MV-4-11 (cell line): Measurements from ENCODE around the gene RARG.
"Not testable (repeated sequence)": the region's sequence is repeated elsewhere in the genome, so short reads cannot be mapped to it uniquely, and the experiment has no call there.

Experiments used
- DNase-seq: peaks from one replicate; lab custom pipeline; 2025; lab: John Stamatoyannopoulos, UW

The RARG gene

DNA sequence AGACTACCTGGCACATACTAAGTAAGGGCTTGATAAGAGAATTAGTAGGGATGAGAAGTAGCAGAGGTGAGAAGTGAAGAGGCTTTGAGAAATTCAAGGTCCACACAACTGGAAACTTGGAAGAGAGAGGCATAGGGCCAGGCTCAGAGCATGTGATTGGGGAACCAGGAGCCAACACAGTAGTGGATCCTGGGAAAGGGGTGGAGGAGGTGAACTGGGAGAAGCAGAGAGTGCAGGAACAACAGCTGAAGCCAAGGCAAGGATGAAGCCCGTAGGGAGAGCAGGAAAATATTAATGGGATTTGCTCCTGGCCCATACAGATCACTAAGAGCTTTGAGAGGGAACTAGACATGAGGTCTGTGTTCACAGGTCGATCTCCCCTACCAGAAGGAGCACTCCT, 23.6 kb downstream of the RARG start:
- DNase-seq: no peak

DNA sequence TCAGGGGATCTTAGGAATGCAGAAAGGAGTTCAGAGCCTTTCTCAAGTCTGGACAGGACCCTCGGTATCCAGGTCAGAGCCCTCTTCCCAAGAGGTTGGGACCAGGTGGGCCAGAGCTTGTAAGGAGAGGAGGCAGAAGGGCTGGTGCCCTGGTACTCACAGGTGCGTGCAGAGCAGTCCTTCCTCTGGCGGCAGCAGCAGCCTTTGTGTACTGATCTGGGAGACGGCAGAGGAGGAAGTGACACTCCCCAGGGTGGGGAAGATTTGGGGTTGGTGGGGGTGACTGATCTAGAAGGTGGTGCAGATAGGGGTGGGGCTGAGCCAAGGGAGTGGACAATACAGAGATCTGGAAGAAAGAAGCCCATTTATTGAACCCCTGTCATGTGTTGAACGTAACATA, 25.0 kb downstream of the RARG start, which contains the start of gene ITGB7:
ITGB7 (minus strand) TSS at position 210 of the 400 bp plus-strand sequence. CDS start 6,808 bp downstream, outside the sequence.
- DNase-seq: peak; percentile 69

DNA sequence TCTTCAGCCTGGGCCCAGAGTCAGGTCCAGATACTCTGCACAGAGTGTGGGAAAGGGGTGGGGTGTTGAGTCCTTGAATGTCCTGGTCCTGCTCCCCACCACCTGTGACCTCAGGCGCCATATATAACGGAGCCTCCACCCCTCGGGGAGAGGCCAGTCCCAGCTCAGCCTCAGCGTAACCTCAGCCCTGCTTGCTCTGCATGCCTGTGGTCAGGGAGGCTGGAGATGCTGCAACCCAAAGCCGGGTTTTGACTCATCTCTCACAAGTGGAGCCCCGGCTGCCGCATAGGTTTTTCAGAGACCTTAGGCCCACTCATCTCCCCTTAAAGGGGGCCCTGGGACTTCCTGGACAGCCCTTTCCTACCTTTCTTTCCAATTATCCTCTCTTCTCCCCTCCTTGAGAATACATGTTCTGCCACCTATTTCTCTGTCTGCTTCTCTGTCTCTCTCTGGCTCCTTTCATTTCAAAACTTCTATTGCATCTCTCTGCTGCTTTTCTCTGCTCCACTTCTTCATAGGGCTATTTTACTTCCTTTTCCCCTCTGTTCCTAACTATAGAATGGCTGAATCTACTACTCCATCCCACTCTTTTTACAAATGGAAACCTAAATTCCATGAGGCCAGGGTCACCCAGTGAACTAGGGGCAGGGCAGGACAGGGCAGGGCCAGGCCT, 26.1 kb downstream of the RARG start:
- peak; percentile 86 for DNase-seq

DNA sequence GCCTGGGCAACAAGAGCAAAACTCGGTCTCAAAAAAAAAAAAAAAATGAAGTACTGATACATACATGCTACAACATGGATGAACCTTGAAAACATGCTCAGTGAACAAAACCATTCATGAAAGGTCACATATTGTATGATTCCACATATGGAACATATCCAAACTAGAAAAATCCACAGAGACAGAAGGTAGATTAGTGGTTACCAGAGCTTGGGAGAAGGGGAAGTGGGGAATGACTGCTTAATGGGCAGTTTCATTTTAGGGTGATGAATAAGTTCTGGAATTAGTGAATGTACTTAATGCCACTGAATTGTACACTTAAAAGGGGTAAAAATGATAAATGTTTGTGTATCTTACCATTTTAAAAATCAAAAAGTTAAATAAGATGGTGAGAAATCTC, 27.7 kb downstream of the RARG start:
- DNase-seq: peak; percentile 84

DNA sequence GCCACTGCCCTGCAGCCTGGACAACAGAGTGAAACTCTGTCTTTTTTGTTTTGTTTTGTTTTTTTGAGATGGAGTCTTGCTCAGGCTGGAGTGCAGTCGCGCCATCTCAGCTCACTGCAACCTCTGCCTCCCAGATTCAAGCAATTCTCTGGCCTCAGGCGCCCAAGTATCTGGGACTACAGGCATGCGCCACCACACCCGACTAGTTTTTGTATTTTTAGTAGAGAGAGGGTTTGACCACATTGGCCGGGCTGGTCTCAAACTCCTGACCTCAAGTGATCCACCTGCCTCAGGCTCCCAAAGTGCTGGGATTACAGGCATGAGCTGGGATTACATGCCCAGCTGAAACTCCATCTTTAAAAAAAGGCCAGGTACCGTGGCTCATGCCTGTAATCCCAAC, 29.7 kb downstream of the RARG start:
- DNase-seq: not testable (repeated sequence)

DNA sequence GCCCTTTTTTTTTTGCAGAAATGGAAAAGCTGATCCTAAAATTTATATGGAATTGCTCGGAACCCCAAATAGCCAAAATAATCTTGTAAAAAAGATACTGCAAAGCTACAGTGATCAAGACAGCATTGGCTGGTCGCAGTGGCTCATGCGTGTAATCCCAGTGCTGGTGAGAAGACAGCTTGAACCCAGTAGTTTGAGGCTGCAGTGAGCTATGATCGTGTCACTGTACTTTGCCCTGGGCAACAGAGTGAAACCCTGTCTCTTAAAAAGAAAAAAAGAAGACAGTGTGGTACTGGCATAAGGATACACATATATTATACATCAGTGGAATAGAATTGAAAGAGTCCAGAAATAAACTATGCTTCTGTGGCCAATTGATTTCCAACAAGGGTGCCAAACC, 30.4 kb downstream of the RARG start:
- DNase-seq: no peak

DNA sequence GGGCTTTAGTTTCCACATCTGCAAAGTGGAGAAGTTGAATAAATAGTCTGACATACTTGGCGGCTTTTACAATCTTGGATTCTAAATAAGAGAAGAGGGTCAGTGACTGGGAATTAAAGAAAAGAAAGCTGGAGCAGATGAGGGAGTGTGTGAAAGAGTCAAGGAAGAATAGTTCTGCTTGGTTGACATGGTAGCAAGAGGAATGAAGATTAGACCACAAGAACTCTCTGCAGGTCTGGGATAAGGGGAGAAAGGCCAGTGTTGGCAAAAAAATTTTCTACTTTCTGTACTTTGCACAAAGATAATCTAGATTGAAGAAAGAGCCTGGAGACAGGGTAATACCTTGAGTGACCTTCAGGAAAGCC, 30.9 kb downstream of the RARG start:
- no peak for DNase-seq

DNA sequence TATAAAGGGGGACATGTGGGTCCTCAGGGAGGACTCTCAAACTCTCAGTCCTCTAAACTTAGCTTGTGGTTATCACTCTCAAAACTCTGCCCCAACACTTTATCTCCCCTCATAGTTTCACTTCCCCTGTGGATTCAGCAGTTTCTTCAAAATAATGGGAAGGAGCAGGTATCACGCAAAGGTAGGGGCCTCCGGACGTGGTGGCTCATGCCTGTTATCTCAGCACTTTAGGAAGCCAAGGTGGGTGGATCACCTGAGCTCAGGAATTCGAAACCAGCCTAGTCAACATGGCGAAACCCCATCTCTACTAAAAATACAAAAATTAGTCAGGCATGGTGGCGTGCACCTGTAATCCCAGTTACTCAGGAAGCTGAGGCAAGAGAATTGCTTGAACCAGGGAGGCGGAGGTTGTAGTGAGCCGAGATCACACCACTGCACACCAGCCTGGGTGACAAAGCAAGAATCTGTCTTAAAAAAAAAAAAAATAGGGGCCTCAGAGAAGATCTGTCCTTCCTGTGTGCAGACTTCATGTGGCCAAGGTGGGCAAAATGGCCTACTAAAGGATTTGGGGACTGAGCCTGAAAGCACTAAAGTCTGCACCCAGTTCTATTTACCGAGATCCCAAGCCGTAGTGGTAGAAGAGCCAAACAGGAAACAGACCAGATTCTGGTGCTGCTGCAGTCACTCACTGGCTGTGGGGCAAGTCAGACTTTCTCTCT, 31.4 kb downstream of the RARG start:
- DNase-seq: peak; percentile 80

DNA sequence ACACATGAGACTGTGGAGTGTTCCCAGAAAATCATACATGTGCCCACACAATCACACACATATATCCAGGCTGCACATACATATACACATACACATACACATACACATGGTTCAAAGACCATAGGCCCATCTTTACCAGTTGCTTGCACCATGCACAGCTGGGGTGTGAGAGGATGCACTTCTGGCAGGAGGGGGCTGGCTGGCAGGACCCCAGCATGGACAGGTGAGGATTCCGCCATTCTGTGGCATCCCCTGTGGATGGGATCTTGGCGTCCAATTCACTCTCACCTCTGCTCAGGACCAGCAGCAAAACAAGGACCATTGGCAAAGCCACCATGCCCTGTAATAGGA, 31.9 kb downstream of the RARG start:
- no peak for DNase-seq

DNA sequence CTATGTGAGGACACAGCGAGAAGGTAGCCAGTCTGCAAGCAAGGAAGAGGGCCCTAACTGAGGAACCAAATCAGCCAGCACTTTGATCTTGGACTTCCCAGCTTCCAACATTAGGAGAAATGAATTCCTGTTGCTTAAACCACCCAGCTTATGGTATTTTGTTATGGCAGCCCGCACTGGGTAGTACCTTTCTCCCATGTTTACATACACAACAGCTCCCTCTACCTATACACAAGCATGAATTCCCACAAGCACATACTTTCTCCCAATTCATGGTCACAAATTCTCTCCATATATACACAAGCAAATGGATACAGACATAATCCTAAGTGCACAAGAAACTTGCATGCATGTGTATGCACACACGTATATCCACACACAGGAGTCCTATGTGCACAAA, 32.3 kb downstream of the RARG start:
- no peak for DNase-seq

DNA sequence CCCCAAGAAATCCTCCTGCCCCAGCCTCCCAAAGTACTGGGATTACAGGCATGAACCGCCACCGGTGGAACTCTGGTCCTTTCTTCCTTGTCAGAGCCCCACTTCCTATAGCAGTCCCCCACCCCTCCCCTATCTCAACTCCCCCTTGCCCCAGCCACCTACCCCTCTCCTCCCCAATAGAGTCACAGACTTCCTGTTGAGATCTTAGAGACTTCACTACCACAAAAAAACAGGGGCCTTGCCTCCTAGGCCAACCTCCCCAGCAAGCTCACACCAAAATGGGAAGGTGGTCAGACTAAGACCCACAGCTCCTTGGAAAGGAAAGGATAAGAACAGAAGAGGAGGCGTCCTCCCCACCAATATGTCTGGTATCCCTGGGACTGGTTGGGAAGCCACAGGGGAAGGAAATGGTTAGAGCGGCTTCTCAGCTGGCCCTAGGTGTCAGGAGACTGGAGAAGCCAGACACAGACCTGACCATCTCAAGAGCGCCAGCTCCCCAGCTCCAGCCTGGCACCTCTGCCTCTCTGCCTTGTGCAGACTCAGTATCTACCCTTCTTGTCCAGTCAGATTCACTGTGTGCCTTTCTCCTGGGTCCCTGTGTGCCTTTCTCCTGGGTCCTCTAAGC, 33.4 kb downstream of the RARG start:
- DNase-seq: peak; percentile 6

DNA sequence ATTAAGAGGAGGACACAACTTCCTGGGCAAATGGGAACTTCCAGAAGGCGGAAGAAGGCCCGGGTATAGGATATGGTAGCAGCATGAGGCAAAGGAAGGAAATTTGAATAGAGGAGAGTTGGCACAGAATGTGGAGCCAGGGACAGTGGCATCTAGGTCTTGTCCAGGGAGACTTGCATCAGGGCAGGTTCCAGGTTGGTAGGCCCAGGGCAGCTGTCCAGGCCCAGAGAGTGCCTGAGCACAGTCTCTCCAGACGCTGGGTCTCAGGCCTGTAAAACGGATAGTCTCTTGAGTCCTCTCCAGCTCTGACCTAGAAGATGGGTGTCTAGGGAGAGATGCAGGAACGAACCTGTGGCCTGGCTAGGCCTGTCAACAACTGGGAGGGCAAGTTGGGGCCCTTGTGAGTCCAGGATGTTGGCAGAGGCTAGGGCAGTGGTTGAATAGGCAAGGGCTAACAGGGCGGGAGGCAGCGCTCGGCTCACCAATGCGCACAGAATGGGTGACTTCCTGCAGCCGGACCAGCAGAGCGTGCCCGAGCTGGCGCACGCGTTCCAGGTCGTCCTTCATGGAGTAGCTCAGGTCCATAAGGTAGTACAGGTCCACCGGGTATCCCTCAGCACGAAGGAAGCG, 34.9 kb downstream of the RARG start:
- no peak for DNase-seq

DNA sequence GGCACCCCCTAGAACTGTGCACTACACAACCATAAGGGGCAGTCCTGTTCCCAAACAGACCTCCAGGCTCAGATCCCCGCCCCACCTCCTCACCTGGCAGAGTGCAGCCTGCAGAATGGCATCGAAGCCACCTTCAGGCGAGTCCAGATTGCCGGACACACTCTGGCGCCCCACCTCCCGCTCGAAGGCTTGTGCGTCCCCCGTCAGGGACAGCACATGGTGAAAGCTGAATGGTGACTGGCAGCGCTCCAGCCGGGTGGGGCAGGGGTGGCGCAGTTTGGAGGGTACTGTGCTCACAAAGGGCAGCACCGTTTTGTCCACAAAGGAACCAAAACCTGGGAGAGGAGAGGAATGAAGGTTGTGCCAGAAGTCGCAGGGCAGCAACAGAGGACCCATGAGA, 35.5 kb downstream of the RARG start:
- DNase-seq: no peak

DNA sequence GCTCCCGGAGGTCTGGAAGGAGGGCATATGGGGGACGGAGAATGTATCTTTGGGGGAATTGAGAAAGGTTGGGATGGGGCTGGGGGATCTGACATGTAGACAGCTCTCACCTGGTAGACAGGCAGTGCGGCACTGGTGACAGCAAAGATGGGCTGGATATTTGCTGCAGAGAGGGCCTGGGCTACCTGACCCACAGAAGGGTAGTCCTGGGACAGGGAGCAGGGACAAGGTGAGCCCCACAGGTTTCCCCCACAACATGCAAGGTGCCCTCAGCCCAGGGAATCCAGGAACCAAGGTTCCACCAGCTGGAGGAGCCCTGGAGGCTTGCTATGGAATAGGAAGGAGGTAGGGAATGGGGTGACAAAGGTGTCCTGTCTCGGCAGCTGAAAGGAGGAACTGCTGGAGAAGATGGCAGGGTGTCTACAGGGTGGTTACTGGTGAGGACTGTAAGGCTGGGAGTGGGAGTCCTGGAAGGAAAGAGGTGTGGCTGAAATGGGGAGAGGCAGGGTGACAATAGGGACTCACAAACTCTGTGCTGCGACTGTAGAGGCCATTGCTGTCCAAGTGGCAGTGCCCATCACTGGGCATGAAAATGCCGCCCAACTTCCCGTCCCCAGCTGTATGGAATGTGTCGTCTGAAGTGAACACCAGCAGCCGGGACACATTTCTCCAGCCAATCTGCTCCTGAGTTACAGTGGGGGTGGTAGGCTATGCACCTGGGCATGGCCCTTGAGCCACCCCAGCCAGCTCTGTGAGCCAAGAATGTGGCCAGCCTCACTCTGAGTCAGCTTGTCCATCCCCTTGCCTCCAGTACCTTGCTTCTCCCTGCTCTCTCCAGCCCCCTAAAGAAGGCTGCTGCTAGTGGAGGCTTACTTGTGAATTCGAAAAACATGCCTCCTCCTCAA, 36.2 kb downstream of the RARG start:
- DNase-seq: no peak

DNA sequence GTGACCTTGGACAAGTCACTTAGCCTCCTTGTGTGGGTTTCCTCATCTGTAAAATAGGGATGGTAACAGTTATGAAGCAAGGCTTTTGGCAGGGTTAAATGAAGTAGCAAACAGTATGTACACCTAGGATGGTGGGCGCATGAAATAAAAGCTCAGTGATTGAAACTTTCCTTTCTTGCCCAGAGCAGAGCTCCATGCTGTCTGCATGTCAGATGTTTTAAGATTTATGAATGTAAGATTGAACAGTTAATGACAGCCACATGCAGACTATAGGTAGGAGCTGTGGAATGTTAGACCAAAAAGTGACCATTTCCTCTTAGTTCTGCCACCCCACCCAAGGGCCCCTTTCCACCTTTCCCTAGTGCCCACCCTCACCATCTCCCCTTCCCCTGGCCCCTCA, 37.0 kb downstream of the RARG start:
- no peak for DNase-seq

DNA sequence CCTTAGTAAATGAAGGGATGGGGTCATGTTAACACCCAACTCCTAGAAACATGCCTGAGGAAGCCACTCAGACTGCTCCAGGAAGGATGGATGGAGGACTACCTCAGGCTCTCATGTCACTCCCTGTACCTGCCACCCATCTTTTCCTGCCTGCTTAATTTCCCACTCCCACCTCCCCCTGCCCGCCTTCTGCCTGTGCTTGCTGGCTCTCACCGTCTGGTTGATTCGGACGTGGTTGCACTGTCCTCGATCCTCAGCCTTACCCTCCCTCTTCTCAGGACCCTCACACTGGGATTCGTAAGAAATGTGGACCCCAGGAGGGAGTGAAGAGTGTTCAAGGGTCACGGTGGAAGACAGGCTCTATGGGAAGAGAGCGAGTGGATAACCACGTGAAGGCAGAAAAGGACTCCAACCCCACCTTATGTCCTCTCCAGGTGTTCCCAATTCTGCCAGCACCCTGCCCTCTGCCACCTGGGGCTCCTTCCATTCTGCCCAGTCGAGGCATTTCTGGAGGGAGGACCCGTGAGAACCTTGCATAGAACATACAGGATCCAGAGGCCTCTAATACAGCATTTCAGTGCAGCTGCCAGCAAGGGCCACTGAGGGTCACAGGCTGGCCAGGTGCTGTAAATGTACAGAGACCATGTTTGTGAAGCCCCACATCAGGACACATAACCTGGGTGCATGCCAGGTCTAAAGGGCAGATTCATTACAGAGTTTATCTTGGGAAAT, 37.9 kb downstream of the RARG start:
- no peak for DNase-seq

DNA sequence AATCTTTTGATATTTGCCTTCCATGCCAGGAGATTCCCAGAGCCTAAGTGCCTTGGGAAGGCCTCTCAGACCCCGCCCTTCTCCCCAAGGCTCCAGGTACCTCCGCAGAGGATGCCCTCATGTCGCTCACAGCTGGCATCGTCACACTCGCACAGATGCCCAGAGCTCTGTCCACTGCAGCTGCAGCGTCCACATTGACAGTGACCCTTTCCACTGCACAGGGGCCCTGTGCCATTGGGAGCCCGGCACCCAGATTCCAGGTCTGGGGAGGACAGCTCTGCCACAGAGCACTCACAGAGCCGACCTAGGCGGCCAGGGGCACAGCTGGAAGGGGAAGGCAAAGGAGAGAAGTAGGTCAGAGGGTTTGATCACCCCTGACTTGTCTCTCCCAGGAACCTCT, 39.0 kb downstream of the RARG start:
- DNase-seq: no peak

DNA sequence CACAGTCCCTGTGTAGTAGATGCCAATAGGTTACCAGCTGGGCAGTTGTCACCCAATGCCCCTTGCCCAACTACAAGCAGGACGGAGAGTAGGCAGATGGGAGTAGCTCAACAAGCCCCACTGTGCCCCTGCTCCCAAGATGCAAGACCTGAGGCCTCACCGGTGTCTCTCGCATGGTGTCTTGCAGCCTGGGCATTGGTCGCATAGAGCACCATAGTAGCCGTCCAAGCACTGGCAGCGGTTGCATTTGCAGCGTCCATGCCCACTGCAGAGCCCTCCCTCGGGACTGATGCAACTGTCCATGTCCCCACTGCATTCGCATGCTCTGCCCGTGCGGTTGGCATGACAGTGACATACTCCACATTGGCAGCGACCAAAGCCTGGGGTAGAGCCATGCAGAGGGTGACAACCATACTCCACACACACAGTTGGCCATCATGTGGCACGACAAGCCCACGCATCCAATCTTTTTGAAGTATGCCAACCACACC, 39.4 kb downstream of the RARG start:
- DNase-seq: no peak

DNA sequence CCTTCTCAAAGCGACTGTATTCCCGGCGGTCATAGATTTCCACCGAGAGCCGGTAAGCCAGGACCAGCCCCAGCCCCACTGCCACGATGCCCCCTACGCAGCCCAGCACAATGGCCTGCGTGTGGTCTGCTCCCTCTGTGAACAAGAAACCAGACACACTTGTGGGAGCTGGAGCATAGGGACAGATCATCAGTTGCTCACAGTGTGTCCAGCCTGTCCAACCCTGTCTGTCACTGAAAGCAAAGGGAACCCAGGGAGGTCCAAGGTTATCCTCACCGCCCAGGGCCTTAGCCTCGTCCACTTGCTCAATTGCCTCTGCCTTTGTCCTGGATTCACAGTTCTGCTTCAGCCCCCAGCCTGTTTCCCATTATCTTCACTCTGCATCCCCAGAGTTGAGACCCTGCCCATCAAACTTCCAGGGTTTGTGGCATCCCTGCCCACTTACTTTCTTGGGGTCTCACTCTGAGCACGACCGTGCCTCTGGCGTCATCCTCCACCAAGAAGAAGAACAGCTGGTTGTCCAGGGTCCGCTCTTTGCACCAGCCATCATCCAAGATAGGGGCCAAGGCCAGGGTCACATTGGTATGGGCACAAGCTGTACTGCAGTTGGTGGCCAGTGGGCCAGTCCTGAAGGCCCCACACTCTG, 40.0 kb downstream of the RARG start:
- DNase-seq: no peak

DNA sequence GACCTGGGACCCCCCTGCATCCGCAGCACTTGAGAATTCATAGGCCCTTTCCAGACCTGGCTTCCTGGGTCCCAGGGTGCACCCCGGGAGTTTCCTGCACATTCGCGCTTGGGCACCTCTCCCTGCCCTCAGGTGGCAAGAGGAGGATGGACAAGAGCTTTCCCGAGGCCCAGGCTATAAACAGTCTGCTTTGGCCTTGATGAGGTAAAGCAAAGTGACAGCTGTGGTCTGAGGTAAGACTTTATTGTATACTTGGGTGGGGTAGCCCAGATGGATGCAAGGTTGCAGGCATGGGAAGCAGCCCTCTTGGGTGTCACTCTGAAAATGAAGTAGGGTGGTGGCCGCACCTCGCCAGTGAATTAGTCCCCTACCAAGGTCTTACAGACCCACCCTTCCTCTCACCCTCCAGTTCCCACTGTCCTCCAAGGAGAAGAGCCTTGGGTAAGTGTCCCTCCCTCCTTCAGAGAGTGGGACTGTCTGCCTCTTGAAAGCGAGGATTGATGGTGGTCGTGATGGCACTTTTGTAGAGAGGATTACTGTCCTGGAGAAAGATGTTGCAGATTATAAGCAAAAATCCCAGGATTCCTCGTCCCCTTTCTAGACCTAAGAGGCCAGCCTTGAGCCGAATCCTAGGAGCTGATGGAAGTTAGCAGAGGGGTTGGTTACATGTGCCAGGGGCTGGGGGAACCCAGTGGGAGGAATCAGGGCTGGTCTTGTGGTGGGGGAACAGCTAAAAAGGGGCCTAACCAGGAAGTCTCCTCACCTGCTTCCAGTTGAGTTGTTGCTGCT, 40.7 kb downstream of the RARG start:
- DNase-seq: no peak
